SJSA1 (cell line): ENCODE measurements around the gene LRRC59. TPM values are rescaled to one million over a fixed set of nuclear protein-coding genes. Genes with fewer than 3 reads are reported as not detected.

Source experiments
- total RNA-seq: library from RNA; depleted of rRNA; stranded (reverse); fragments of >200 nt; shearing (Covaris generic); gene quantifications from 2 replicates; pipeline ENCODE4 v1.2.3, GENCODE V29; 2014; rRNA removed

Gene LRRC59
- total RNA-seq, 1 experiment from 2014 or later: 329 TPM

Other genes starting within 250 kb of the LRRC59 start
- 69.4 and 70.1 TPM in 2 replicates for gene PPP1R9B, start 246.8 kb downstream of the LRRC59 start, total RNA-seq
- gene SGCA, start 231.5 kb downstream of the LRRC59 start, total RNA-seq: 2.4 TPM in 1 of 2 replicates, not detected in the other
- gene COL1A1, start 195.9 kb downstream of the LRRC59 start, total RNA-seq: 957 and 2,133 TPM in 2 replicates
- gene TMEM92, start 123.1 kb downstream of the LRRC59 start, total RNA-seq: 0.05 TPM in 1 of 2 replicates, not detected in the other
- gene XYLT2, start 51.4 kb downstream of the LRRC59 start, total RNA-seq: 27.7 and 41.8 TPM in 2 replicates
- 88.5 and 115 TPM in 2 replicates for gene MRPL27, start 24.3 kb downstream of the LRRC59 start, total RNA-seq
- gene EME1, start 24.3 kb downstream of the LRRC59 start, total RNA-seq: 24.1 and 54.5 TPM in 2 replicates
- gene ACSF2, start 28.7 kb upstream of the LRRC59 start, total RNA-seq: 14.9 and 26.5 TPM in 2 replicates
- gene CHAD, start 71.4 kb upstream of the LRRC59 start, total RNA-seq: not detected in 2 replicates
- 10.0 and 15.8 TPM in 2 replicates for gene RSAD1, start 81.3 kb upstream of the LRRC59 start, total RNA-seq
- gene MYCBPAP, start 110.9 kb upstream of the LRRC59 start, total RNA-seq: not detected in 2 replicates
- gene EPN3, start 135.2 kb upstream of the LRRC59 start, total RNA-seq: 0.03 TPM in 1 of 2 replicates, not detected in the other
- 35.7 and 50.7 TPM in 2 replicates for gene SPATA20, start 149.7 kb upstream of the LRRC59 start, total RNA-seq
- gene CACNA1G, start 163.2 kb upstream of the LRRC59 start, total RNA-seq: 0.13 TPM in 1 of 2 replicates, not detected in the other
- 7.6 and 9.6 TPM in 2 replicates for gene ABCC3, start 237.4 kb upstream of the LRRC59 start, total RNA-seq